HTR-8/SVneo (cell line): ENCODE results near the gene SPRY2.

ENCODE experiments used
- DNase-seq: peaks from one replicate; pipeline ENCODE4 v3.0.0; 2011; ENCODE audit warnings: low spot score, mixed read lengths; ENCODE audit not compliant: insufficient read length
- FAIRE-seq: peaks from 2 replicates; lab custom pipeline; 2011; peaks lifted over from hg19 to GRCh38; lab: Jason Lieb, UNC

Gene SPRY2

DNA sequence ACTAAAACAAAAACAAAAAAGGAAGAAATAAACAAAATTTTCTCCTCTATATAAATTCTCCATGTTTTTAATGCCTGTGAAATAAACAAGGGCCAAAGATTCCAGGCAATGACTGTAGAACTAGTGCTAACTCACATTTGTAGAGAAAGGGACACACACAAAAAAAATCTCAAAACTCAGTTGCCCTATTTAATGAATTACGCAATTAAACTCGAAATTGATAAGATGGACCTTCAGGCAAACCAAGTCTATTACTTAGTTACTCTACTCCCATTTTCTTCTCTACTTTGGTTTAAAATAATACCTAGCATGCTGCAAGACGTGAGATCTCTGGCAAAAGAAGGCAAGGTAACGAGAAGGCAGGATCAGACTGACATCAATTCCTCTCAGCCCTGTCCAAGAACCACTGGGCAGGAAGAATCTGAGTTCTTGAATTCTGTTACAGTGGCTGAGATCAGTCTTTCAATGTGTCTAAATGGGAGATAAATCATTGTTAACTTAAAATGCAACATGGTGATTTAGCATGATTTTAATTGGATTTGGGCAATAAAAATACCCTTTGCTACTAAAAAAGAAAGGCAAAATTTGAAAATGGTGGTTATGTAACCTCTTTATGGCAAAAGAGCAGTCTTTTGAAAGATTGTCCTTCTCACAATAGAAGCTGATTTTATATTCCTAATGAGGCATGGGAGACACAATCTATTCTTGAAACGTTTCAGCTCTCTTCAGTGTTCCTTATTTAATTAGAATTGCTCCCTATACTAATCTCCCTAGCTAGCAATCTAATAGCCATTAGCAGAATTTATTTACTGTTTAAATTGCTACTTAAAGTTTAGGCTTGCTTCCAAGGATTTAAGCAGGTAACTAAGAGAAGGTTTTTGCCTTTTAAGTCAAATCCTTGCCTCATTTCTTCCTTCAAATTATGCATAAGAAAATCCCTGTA, 25.9 kb downstream of the SPRY2 start:
- no peak for FAIRE-seq
- DNase-seq: no peak

DNA sequence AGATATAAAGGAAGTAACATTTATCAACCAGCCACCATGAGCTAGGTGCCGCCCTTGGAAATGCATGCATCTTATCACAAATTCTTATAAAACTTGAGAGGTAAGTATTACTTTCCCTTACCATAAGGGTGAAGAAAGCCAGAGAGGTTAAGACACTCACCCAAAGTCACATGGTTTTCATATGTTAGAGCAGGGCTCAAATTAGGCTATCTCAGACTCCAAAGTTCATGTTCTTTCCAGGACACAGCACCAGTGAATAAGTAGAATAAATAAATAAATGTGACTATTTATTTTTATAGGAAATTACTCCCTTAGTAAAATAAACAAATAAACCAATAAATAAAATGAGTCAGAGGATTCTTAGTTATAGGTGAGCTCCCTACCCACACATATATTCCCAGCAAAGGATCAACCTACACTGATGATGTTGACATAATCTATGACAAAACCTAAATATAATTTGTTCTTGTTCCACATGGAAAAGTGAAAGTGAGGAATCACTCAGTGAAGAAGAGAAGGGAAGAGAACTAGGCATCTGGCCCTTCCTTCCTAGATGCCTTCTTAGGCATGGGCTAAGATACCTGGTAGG, 27.2 kb downstream of the SPRY2 start:
- DNase-seq (no peak), FAIRE-seq (no peak)

GRCh38 chr13:80312967-80313366, 28.0 kb downstream of the SPRY2 start:
- DNase-seq: no peak
- no peak for FAIRE-seq

GRCh38 chr13:80312012-80312704, 28.8 kb downstream of the SPRY2 start:
- no peak for FAIRE-seq

GRCh38 chr13:80309926-80310325, 31.0 kb downstream of the SPRY2 start:
- FAIRE-seq: no peak

More at GRCh38 chr13:80312012-80312704, 28.8 kb downstream of the SPRY2 start:
- DNase-seq: no peak

DNA sequence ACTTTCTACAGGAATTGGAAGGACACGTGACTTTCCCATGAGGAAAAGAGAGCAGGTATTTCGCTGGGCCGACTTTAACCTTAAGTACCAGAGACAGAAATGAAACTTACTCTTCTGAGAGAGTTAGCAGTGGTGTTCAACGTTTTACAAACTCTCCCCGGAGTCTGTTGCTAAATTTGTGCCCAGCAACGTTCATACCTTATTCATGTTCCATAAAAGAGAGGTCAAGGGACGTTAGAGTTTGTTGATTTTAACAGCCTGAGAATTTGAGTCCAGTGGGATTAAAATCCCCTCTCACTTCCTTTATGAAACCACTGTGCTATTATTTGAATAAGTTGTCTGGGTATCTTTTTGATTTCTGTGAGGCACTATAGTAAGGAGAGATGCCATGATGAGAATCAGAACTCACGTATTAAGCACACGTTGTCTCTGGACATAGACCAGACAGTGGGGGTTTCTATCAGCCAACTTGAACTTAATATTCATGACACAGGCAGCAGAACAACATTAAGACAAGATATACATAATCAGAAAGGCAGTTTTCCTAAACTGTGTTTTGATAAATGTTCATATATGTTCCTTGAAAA, 33.4 kb downstream of the SPRY2 start:
- DNase-seq (no peak), FAIRE-seq (no peak)

More at GRCh38 chr13:80309926-80310325, 31.0 kb downstream of the SPRY2 start:
- no peak for DNase-seq

DNA sequence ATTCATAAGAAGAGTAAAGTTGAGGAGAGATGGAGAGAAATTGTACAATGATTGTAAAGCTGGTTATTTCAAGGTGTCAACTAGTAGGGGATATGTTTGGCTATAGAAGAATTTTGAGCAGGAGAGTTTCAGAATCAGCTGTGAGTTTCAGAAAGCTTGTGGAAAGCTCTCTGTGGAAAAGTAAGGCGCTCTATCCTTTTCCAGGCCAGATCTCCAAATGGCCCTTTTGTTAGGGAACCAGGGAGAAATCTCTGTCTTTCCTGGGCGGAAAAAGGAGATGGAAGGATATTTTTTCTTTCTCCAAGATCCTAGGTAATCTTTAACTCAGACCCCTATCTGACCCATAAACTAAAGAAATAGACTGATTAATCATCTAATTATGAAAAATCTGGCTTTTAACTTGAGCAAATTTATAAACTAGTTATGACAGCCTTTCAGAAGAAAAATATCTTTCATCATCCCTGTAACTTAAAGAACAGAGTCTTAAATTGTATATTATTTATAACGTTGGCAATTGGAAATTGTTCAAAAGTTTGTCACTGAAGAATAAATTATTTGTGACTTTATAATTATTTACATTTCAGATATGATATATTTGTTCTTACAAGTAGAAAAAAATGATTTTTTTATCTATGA, 34.5 kb downstream of the SPRY2 start:
- FAIRE-seq (no peak), DNase-seq (no peak)

GRCh38 chr13:80305737-80306136, 35.2 kb downstream of the SPRY2 start:
- DNase-seq (no peak), FAIRE-seq (no peak)

- FAIRE-seq (no peak), DNase-seq (no peak)
Measured at GRCh38 chr13:80303225-80303811, 37.6 kb downstream of the SPRY2 start.

- no peak for DNase-seq
- no peak for FAIRE-seq
Measured at GRCh38 chr13:80299046-80299445, 41.9 kb downstream of the SPRY2 start.

DNA sequence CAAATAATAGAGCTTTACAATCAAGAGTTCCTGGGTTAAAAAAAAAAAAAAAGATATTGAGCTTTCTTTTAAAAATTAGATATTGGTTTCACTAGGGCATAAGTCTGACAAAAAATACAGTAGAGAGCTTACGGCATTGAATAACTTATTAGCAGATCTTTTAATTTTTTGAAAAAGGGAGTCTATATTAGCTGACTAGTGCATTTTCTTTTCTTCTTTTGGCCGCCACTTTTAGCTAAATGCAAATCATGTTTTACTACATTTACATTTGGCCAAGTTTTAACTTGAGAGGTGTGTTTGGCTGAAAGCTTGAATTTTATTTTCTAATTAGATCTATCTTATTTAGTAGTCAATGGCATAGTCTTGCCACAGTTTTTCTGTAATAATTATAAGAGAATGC, 43.4 kb downstream of the SPRY2 start:
- no peak for DNase-seq
- no peak for FAIRE-seq

DNA sequence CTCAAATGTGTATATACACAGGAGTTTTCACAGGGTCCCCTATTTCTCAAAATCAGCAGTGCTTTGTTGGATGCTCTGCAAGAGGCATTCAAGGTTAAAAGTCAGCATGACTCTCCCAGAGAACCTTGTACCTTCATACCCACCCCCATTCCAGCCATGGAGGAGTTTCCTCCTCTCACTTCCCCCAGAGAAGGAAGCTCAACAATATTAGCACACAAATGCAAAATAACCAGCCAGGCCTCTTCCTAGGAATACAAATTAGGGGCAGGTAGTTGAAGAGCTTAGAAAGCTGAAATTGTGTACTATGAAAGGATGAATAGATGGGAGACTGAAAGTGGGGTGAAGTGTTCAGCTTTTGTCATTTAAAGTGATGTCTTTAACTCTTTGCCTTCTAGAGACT, 43.8 kb downstream of the SPRY2 start:
- no peak for FAIRE-seq
- no peak for DNase-seq

GRCh38 chr13:80296638-80297037, 44.3 kb downstream of the SPRY2 start:
- DNase-seq: no peak
- FAIRE-seq: no peak

GRCh38 chr13:80290591-80290990, 50.3 kb downstream of the SPRY2 start:
- FAIRE-seq (no peak), DNase-seq (no peak)
